Panc1 (cell line): ENCODE data around the gene OGN. TPM values are rescaled to one million over a fixed set of nuclear protein-coding genes. Genes with fewer than 3 reads are reported as not detected.

Experiments used
- ATAC-seq: fragments of 200-7000 bp; cut with Tn5 transposase; 2 replicates; pipeline ENCODE4 v1.9.1; 2020; ENCODE audit warnings: mild to moderate bottlenecking, moderate library complexity
- BruUV-seq: library from RNA; stranded (reverse); fragments of 400-500 nt; replicated peaks from 2 replicates; lab custom pipeline; 2021; lab: Mats Ljungman, UMichigan
- CTCF ChIA-PET: fragments of 300-600 bp; sonication (Branson Sonifier 250); formaldehyde crosslinking; loops from one replicate; lab custom pipeline; 2022; ENCODE audit warnings: antibody characterized with exemption; lab: Charles Lee
- POLR2A ChIA-PET: fragments of 300-600 bp; sonication (Branson Sonifier 250); formaldehyde crosslinking; loops from one replicate; lab custom pipeline; 2022; ENCODE audit warnings: antibody characterized with exemption; lab: Charles Lee
- DNase-seq: peaks from one replicate; pipeline ENCODE4 v3.0.0-alpha.2; 2010; ENCODE audit warnings: low read depth, low spot score
- H3K27ac ChIP-seq: 2 replicates; pipeline ENCODE4 v1.5.1; 2011; ENCODE audit warnings: mild to moderate bottlenecking, low read length, inconsistent platforms
- H3K27me3 ChIP-seq: fragments of 200-500 bp; sonication (Bioruptor generic); 2 replicates; pipeline ENCODE4 v1.6.0; 2014; ENCODE audit warnings: low read length, inconsistent platforms; ENCODE audit not compliant: control insufficient read depth, insufficient read depth
- H3K36me3 ChIP-seq: fragments of 200-500 bp; sonication (Bioruptor generic); 2 replicates; pipeline ENCODE4 v1.5.1; 2014; ENCODE audit warnings: inconsistent platforms, mild to moderate bottlenecking, low read length, moderate library complexity; ENCODE audit not compliant: control insufficient read depth, insufficient read depth
- H3K4me1 ChIP-seq: 2 replicates; pipeline ENCODE4 v1.5.1; 2011; ENCODE audit warnings: inconsistent platforms, mild to moderate bottlenecking, low read length, moderate library complexity; ENCODE audit not compliant: control insufficient read depth, insufficient read depth
- H3K4me3 ChIP-seq, 2 experiments: 2 replicates each; pipeline ENCODE4 v1.5.1; 2011 to 2012; ENCODE audit warnings: low read depth in 2 of 2, low read length in 2 of 2, mild to moderate bottlenecking in 2 of 2, inconsistent platforms in 1 of 2, moderate library complexity in 1 of 2
- H3K9me3 ChIP-seq: fragments of 200-500 bp; sonication (Bioruptor generic); 2 replicates; pipeline ENCODE4 v1.5.1; 2014; ENCODE audit warnings: low read depth, mild to moderate bottlenecking, inconsistent platforms, low read length, moderate library complexity; ENCODE audit not compliant: control insufficient read depth, insufficient read depth
- CTCF ChIP-seq: fragments of 450-650 bp; IDR thresholded peaks from 2 replicates; pipeline ENCODE4 v1.5.1; 2017; ENCODE audit warnings: mild to moderate bottlenecking
- POLR2AphosphoS5 ChIP-seq: IDR thresholded peaks from 2 replicates; pipeline ENCODE4 v1.6.1; 2012; ENCODE audit warnings: mild to moderate bottlenecking, low read depth, low read length, moderate library complexity
- REST ChIP-seq, 2 experiments: IDR thresholded peaks; 2 replicates each; pipeline ENCODE4 v1.6.1; 2011 to 2012; ENCODE audit warnings: low read depth in 2 of 2, control low read depth in 1 of 2, low read length in 1 of 2, mild to moderate bottlenecking in 1 of 2, moderate library complexity in 1 of 2; ENCODE audit not compliant: insufficient read depth in 1 of 2
- SIN3A ChIP-seq: IDR thresholded peaks from 2 replicates; pipeline ENCODE4 v1.6.1; 2012; ENCODE audit warnings: low read depth, mild to moderate bottlenecking, low read length, moderate library complexity, borderline replicate concordance; ENCODE audit not compliant: insufficient read depth
- TCF7L2 ChIP-seq: IDR thresholded peaks from 2 replicates; pipeline ENCODE4 v1.6.1; 2011; ENCODE audit warnings: mild to moderate bottlenecking, low read depth, low read length, inconsistent platforms
- in situ Hi-C: cut with HindIII; loops from 2 replicates; pipeline ENCODE4 v1.10.0; 2016; ENCODE audit warnings: low sequenced_read_pairs, low pct_unique_long_range_greater_than_20kb
- intact Hi-C: fragments of 100-400 bp; cut with micrococcal nuclease; formaldehyde crosslinking; loops from one replicate; pipeline ENCODE4 v1.10.0; 2022; ENCODE audit not compliant: unreplicated experiment
- total RNA-seq: library from RNA; stranded (reverse); gene quantifications from one replicate; pipeline ENCODE4 v1.2.1, GENCODE V29; 2021; ENCODE audit not compliant: unreplicated experiment

Gene OGN
- total RNA-seq, 1 experiment from 2014 or later, result 0.08 TPM

GRCh38 chr9:92439921-92440750 lies 35.8 kb upstream of the OGN start:
- no TSS peak for BruUV-seq
- TF ChIP-seq TCF7L2, result no peak
- no peak for TF ChIP-seq REST (IDR thresholded peaks at IDR 0.05; ENCODE audit: insufficient read depth in 1 of 2, low read depth in 2 of 2, low read length in 1 of 2)
- no peak for TF ChIP-seq POLR2AphosphoS5
- TF ChIP-seq SIN3A, result no peak
- TF ChIP-seq CTCF, result no peak
- Histone ChIP-seq H3K4me1 (no peaks in the 10 kb centered on the region), H3K9me3 (no peaks in the 10 kb centered on the region), H3K27ac (no peak overlapping the region), H3K4me3 (no peak overlapping the region), H3K27me3 (no peaks in the 10 kb centered on the region), H3K36me3 (no peaks in the 10 kb centered on the region)
- DNase-seq (no peak), ATAC-seq (no peak)
- ChIA-PET CTCF (no interaction called here), POLR2A (no interaction called here)
- intact Hi-C loops, result loop anchor here (10.0 kb wide), 1 partner anchor 115 kb away; the partner anchor contains the start of genes CENPP and NOL8
- in situ Hi-C loops, result no loop called here

- in situ Hi-C loops (no loop called here), intact Hi-C loops (no loop called here)
- DNase-seq (no peak), ATAC-seq (no peak)
- Histone ChIP-seq H3K9me3 (no peaks in the 10 kb centered on the region), H3K36me3 (no peaks in the 10 kb centered on the region), H3K4me1 (no peaks in the 10 kb centered on the region), H3K27me3 (no peaks in the 10 kb centered on the region), H3K4me3 (no peak overlapping the region), H3K27ac (no peak overlapping the region)
- BruUV-seq, result no TSS peak
- POLR2A ChIA-PET, result no interaction called here
- TF ChIP-seq CTCF, result no peak; the same call in 1 of the 2 replicates
- no peak for TF ChIP-seq TCF7L2
- no peak for TF ChIP-seq REST (IDR thresholded peaks at IDR 0.05; ENCODE audit: insufficient read depth in 1 of 2, low read depth in 2 of 2, low read length in 1 of 2)
- TF ChIP-seq POLR2AphosphoS5, result no peak
- TF ChIP-seq SIN3A, result no peak
- CTCF ChIA-PET, result interaction anchor here (1.3 kb wide), 1 partner anchor 111 kb away, joined by 7 read pairs; no protein-coding TSS in a partner anchor
Observed at GRCh38 chr9:92438900-92439526, 34.6 kb upstream of the OGN start.
